B cell (primary cell): ENCODE data around the gene TTC13. TPM values are rescaled to one million over a fixed set of nuclear protein-coding genes. Genes with fewer than 3 reads are reported as not detected.

Source experiments
- ATAC-seq: fragments of 200-7000 bp; cut with Tn5 transposase; one replicate; pipeline ENCODE4 v1.10.0; 2021; ENCODE audit warnings: low read depth, mild to moderate bottlenecking, moderate number of reproducible peaks, moderate library complexity
- CTCF ChIA-PET: fragments of 350-600 bp; sonication (Branson Sonifier 250); formaldehyde crosslinking; loops from one replicate; lab custom pipeline; 2021; ENCODE audit warnings: antibody characterized with exemption, inconsistent platforms; lab: Charles Lee
- POLR2A ChIA-PET: fragments of 350-600 bp; sonication (Branson Sonifier 250); formaldehyde crosslinking; loops from one replicate; lab custom pipeline; 2021; ENCODE audit warnings: antibody characterized with exemption; lab: Charles Lee
- DNase-seq: peaks from one replicate; pipeline ENCODE4 v3.0.0; 2013
- H2AFZ ChIP-seq: 2 replicates; pipeline ENCODE4 v1.6.1; 2012; ENCODE audit warnings: mild to moderate bottlenecking, low read depth, low read length; ENCODE audit not compliant: insufficient read depth, poor library complexity, severe bottlenecking
- H3K27ac ChIP-seq, 2 donors: 1 replicate in 1 of 2; 2 replicates in 1 of 2; pipeline ENCODE4 v1.5.1; 2012 to 2013; ENCODE audit warnings: low read length in 2 of 2, mild to moderate bottlenecking in 2 of 2, moderate library complexity in 1 of 2
- H3K27me3 ChIP-seq, 4 experiments: fragments of 200-600 bp in 1 of 4; sonication (generic) in 1 of 4; replicated peaks in 1 of 4; 1 replicate in 2 of 4; 2 replicates in 2 of 4; pipeline versions ENCODE4 v1.6.1 to v1.7.0; 2013 to 2016; ENCODE audit warnings: low read length in 3 of 4, mild to moderate bottlenecking in 2 of 4, mixed read lengths in 1 of 4, moderate library complexity in 1 of 4; ENCODE audit not compliant: insufficient read depth in 4 of 4, control insufficient read depth in 3 of 4; ENCODE audit errors: control extremely low read depth in 1 of 4
- H3K36me3 ChIP-seq, 2 experiments: replicated peaks in 1 of 2; 1 replicate in 1 of 2; 2 replicates in 1 of 2; pipeline versions ENCODE4 v1.6.1 to v1.7.1; 2013; ENCODE audit warnings: low read length in 1 of 2; ENCODE audit not compliant: insufficient read depth in 2 of 2, control insufficient read depth in 1 of 2; ENCODE audit errors: control extremely low read depth in 1 of 2, extremely low read depth in 1 of 2
- H3K4me1 ChIP-seq, 2 donors: fragments of 200-600 bp in 1 of 2; sonication (generic) in 1 of 2; 1 replicate in 1 of 2; 2 replicates in 1 of 2; pipeline versions ENCODE4 v1.5.1 to v1.6.1; 2013 to 2017; ENCODE audit warnings: low read length in 2 of 2; ENCODE audit not compliant: control insufficient read depth in 2 of 2, insufficient read depth in 2 of 2
- H3K4me2 ChIP-seq: replicated peaks from 2 replicates; pipeline ENCODE3; 2012; ENCODE audit warnings: mild to moderate bottlenecking, low read depth, low read length; ENCODE audit not compliant: poor library complexity, severe bottlenecking
- H3K4me3 ChIP-seq, 5 experiments: fragments of 200-600 bp in 1 of 5; sonication (generic) in 1 of 5; 1 replicate in 3 of 5; 2 replicates in 2 of 5; pipeline versions ENCODE4 v1.5.1 to v1.7.0; 2011 to 2016; ENCODE audit warnings: low read length in 4 of 5, mild to moderate bottlenecking in 4 of 5, low read depth in 2 of 5, control low read depth in 1 of 5, moderate library complexity in 1 of 5; ENCODE audit not compliant: insufficient read depth in 1 of 5; ENCODE audit errors: control extremely low read depth in 1 of 5, extremely low read depth in 1 of 5
- H3K79me2 ChIP-seq: fragments of 200-600 bp; sonication (generic); one replicate; pipeline ENCODE4 v1.6.0; 2016; ENCODE audit warnings: low read length; ENCODE audit not compliant: control insufficient read depth, insufficient read depth
- H3K9ac ChIP-seq: fragments of 200-600 bp; sonication (generic); 2 replicates; pipeline ENCODE4 v1.6.1; 2017; ENCODE audit warnings: mild to moderate bottlenecking, low read length, moderate library complexity
- H3K9me3 ChIP-seq, 3 donors: one replicate each; pipeline versions ENCODE4 v1.6.1 to v1.7.1; 2013; ENCODE audit warnings: low read length in 2 of 3; ENCODE audit not compliant: control insufficient read depth in 2 of 3, insufficient read depth in 1 of 3; ENCODE audit errors: control extremely low read depth in 1 of 3
- H4K20me1 ChIP-seq: 2 replicates; pipeline ENCODE4 v1.6.0; 2012; ENCODE audit warnings: mild to moderate bottlenecking, low read length; ENCODE audit not compliant: insufficient read depth, control insufficient read depth, poor library complexity, severe bottlenecking
- H3K27ac Mint-ChIP-seq: one replicate; pipeline ENCODE4 v1.8.0; 2021; ENCODE audit warnings: mixed read lengths
- H3K27me3 Mint-ChIP-seq: one replicate; pipeline ENCODE4 v1.8.0; 2021; ENCODE audit warnings: mixed read lengths
- H3K4me1 Mint-ChIP-seq: one replicate; pipeline ENCODE4 v1.8.0; 2021; ENCODE audit warnings: mixed read lengths
- H3K4me3 Mint-ChIP-seq: one replicate; pipeline ENCODE4 v1.8.0; 2021; ENCODE audit warnings: mixed read lengths
- H3K9me3 Mint-ChIP-seq: one replicate; pipeline ENCODE4 v1.8.0; 2022; ENCODE audit warnings: mixed read lengths; ENCODE audit not compliant: insufficient read depth
- CTCF ChIP-seq: fragments of 200-600 bp; IDR thresholded peaks from one replicate; pipeline ENCODE4 v1.8.0; 2022; ENCODE audit warnings: antibody characterized with exemption, mild to moderate bottlenecking
- EZH2 ChIP-seq: IDR thresholded peaks from 2 replicates; pipeline ENCODE4 v1.6.1; 2012; ENCODE audit warnings: borderline replicate concordance, low read depth, mild to moderate bottlenecking, moderate library complexity, low read length; ENCODE audit not compliant: insufficient read depth, poor library complexity, severe bottlenecking
- WGBS: methylation state at CpG from one replicate; pipeline ENCODE4 v1.1.5; 2013; ENCODE audit warnings: missing lambda C conversion rate; ENCODE audit not compliant: insufficient coverage; 5-methylcytosine and 5-hydroxymethylcytosine counted together
- intact Hi-C: fragments of 100-400 bp; cut with micrococcal nuclease; formaldehyde crosslinking; loops from one replicate; pipeline ENCODE4 v1.10.0; 2022
- polyA plus RNA-seq: library from polyadenylated mRNA; depleted of rRNA; stranded (reverse); fragments of >200 nt; gene quantifications from 2 replicates; pipeline ENCODE4 v1.2.3, GENCODE V29; 2012
- total RNA-seq, 2 donors: library from RNA; stranded (reverse); fragments of 120-200 nt in 1 of 2; gene quantifications; 1 replicate in 1 of 2; 2 replicates in 1 of 2; pipeline versions ENCODE4 v1.2.3 to v1.2.4, GENCODE V29; 2013 to 2022

The TTC13 gene
- total and polyA plus RNA-seq, 2 donors (not counting 1 experiment from before 2014, with no cell fraction given), result 33.9 to 55.0 TPM

GRCh38 chr1:231016966-231017365 is 38.3 kb upstream of the TTC13 start:
- Histone ChIP-seq H2AFZ (no peak overlapping the region), H3K4me2 (no peak overlapping the region), H3K27me3 (no peaks in the 10 kb centered on the region), H3K4me1 (no peaks in the 10 kb centered on the region), H3K79me2 (no peaks in the 10 kb centered on the region), H3K27ac (no peak overlapping the region), H3K4me3 (no peak overlapping the region), H3K9ac (no peak overlapping the region), H4K20me1 (no peaks in the 10 kb centered on the region), H3K36me3 (no peaks in the 10 kb centered on the region), H3K9me3 (no peaks in the 10 kb centered on the region)
- TF ChIP-seq EZH2, result no peak
- TF ChIP-seq CTCF, result no peak
- intact Hi-C loops, result no loop called here
- H3K4me1 Mint-ChIP-seq, result peaks cover 2% of the 10 kb centered on the region
- ATAC-seq (no peak), DNase-seq (no peak)
- POLR2A ChIA-PET, result no interaction called here
- 100% methylated on average over 1 of the region's 5 CpGs for WGBS
- H3K9me3 Mint-ChIP-seq, result no peaks in the 10 kb centered on the region
- H3K4me3 Mint-ChIP-seq, result no peak overlapping the region
- H3K27ac Mint-ChIP-seq, result no peak overlapping the region
- CTCF ChIA-PET, result no interaction called here
- H3K27me3 Mint-ChIP-seq, result no peaks in the 10 kb centered on the region

DNA sequence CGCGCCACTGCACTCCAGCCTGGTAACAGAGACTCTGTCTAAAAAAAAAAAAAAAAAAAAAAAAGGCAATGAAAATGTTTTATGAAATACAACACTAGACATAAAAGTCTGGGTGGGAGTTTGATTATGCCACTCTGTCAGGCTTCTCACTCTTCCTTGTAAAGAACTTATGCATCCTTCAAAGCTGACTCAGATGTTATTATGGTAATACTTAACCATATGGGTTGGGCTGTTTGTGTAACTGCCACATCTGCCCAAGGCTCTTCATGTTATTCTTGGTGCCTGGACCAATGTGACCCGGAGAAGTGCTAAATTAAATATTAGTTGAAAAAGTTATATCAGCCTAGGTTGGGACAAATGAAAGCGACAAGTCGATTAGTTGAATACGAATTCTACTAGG is 37.6 kb upstream of the TTC13 start:
- ATAC-seq (no peak), DNase-seq (no peak)
- Mint-ChIP-seq H3K27me3 (no peaks in the 10 kb centered on the region), H3K27ac (no peak overlapping the region), H3K9me3 (no peaks in the 10 kb centered on the region), H3K4me1 (peaks cover 2% of the 10 kb centered on the region), H3K4me3 (no peak overlapping the region)
- ChIA-PET CTCF (no interaction called here), POLR2A (no interaction called here)
- Histone ChIP-seq H3K4me3 (no peak overlapping the region), H2AFZ (no peak overlapping the region), H4K20me1 (no peaks in the 10 kb centered on the region), H3K9ac (no peak overlapping the region), H3K9me3 (no peaks in the 10 kb centered on the region), H3K79me2 (no peaks in the 10 kb centered on the region), H3K4me2 (no peak overlapping the region), H3K36me3 (no peaks in the 10 kb centered on the region), H3K27ac (no peak overlapping the region), H3K4me1 (no peaks in the 10 kb centered on the region), H3K27me3 (no peaks in the 10 kb centered on the region)
- intact Hi-C loops, result no loop called here
- TF ChIP-seq CTCF (no peak), EZH2 (no peak)
- WGBS, result 98% methylated on average over 4 of the region's 6 CpGs
